SK-N-SH treated with all-trans-retinoic acid at 6 μM for 48 hours (cell line): Measurements from ENCODE around the gene ST8SIA2.

Source experiments
- ARNTL ChIP-seq: fragments of 450-650 bp; formaldehyde crosslinking; IDR thresholded peaks from 2 replicates; pipeline ENCODE4 v1.5.0; 2020; ENCODE audit warnings: low read depth, mild to moderate bottlenecking, moderate library complexity, borderline replicate concordance
- CREB5 ChIP-seq: fragments of 250-450 bp; sonication (Bioruptor Pico); IDR thresholded peaks from 2 replicates; pipeline ENCODE4 v1.5.1; 2020; ENCODE audit warnings: low read depth, mild to moderate bottlenecking, moderate library complexity
- GLIS3 ChIP-seq: fragments of 250-450 bp; sonication (Bioruptor Pico); IDR thresholded peaks from 2 replicates; pipeline ENCODE4 v1.5.0; 2020; ENCODE audit warnings: mild to moderate bottlenecking, moderate library complexity
- ISL1 ChIP-seq: fragments of 250-450 bp; sonication (Bioruptor Pico); IDR thresholded peaks from 2 replicates; pipeline ENCODE4 v2.1.2; 2022; ENCODE audit warnings: mild to moderate bottlenecking, moderate library complexity
- OSR1 ChIP-seq: fragments of 250-450 bp; sonication (Bioruptor Pico); IDR thresholded peaks from 2 replicates; pipeline ENCODE4 v1.8.0; 2022; ENCODE audit warnings: moderate library complexity, mild to moderate bottlenecking, inconsistent platforms
- PATZ1 ChIP-seq: fragments of 250-450 bp; sonication (Bioruptor Pico); IDR thresholded peaks from 2 replicates; pipeline ENCODE4 v1.8.0; 2020; ENCODE audit warnings: mild to moderate bottlenecking, moderate library complexity, borderline replicate concordance
- RARB ChIP-seq: fragments of 250-450 bp; sonication (Bioruptor Pico); IDR thresholded peaks from 2 replicates; pipeline ENCODE4 v1.8.0; 2021; ENCODE audit warnings: mild to moderate bottlenecking, moderate library complexity
- SNAI2 ChIP-seq: fragments of 250-450 bp; sonication (Bioruptor Pico); IDR thresholded peaks from 2 replicates; pipeline ENCODE4 v1.5.0; 2020; ENCODE audit warnings: mild to moderate bottlenecking, moderate library complexity
- TCF4 ChIP-seq: fragments of 250-450 bp; sonication (Bioruptor Pico); IDR thresholded peaks from 2 replicates; pipeline ENCODE4 v1.8.0; 2021; ENCODE audit warnings: mild to moderate bottlenecking, moderate library complexity, borderline replicate concordance
- TOX ChIP-seq: fragments of 250-450 bp; sonication (Bioruptor Pico); IDR thresholded peaks from 2 replicates; pipeline ENCODE4 v1.8.0; 2021; ENCODE audit warnings: mild to moderate bottlenecking, moderate library complexity, borderline replicate concordance
- TSHZ2 ChIP-seq: fragments of 250-450 bp; sonication (Bioruptor Pico); IDR thresholded peaks from 2 replicates; pipeline ENCODE4 v1.5.0; 2020; ENCODE audit warnings: mild to moderate bottlenecking, moderate library complexity
- ZC3H10 ChIP-seq: fragments of 250-450 bp; sonication (Bioruptor Pico); IDR thresholded peaks from 2 replicates; pipeline ENCODE4 v1.5.1; 2021; ENCODE audit warnings: mild to moderate bottlenecking, moderate library complexity
- ZFP3 ChIP-seq: fragments of 250-450 bp; sonication (Bioruptor Pico); IDR thresholded peaks from 2 replicates; pipeline ENCODE4 v1.5.0; 2020; ENCODE audit warnings: mild to moderate bottlenecking, moderate library complexity
- ZFP30 ChIP-seq: fragments of 450-650 bp; formaldehyde crosslinking; IDR thresholded peaks from 2 replicates; pipeline ENCODE4 v1.5.0; 2022; ENCODE audit warnings: mild to moderate bottlenecking, moderate library complexity

GRCh38 chr15:92411256-92411655, 17.6 kb downstream of the ST8SIA2 start:
- TF ChIP-seq PATZ1 (CRISPR knock-in tag) (no peak), OSR1 (no peak), ZFP3 (CRISPR knock-in tag) (no peak), RARB (CRISPR knock-in tag) (no peak), ZFP30 (CRISPR knock-in tag) (no peak), SNAI2 (CRISPR knock-in tag) (no peak), TSHZ2 (CRISPR knock-in tag) (no peak), TOX (CRISPR knock-in tag) (no peak), GLIS3 (CRISPR knock-in tag) (no peak), ISL1 (CRISPR knock-in tag) (no peak), CREB5 (CRISPR knock-in tag) (no peak), TCF4 (CRISPR knock-in tag) (no peak), ZC3H10 (CRISPR knock-in tag) (no peak), ARNTL (CRISPR knock-in tag) (no peak)
